Heart left ventricle (tissue), 16 donors: ENCODE measurements around the gene NUP43. TPM values are rescaled to one million over a fixed set of nuclear protein-coding genes. Genes with fewer than 3 reads are reported as not detected.
"Not testable (repeated sequence)": the region's sequence is repeated elsewhere in the genome, so short reads cannot be mapped to it uniquely, and the experiment has no call there.

Source experiments
- ATAC-seq, 4 donors: fragments of 200-7000 bp; cut with Tn5 transposase; one replicate each; pipeline ENCODE4 v1.9.1; 2020 to 2022; ENCODE audit warnings: moderate library complexity in 4 of 4, mild to moderate bottlenecking in 3 of 4, moderate number of reproducible peaks in 1 of 4
- DNase-seq, 5 donors: peaks; one replicate each; pipeline ENCODE4 v3.0.0-alpha.2; 2020
- H3K27ac ChIP-seq, 12 donors: fragments of 200-600 bp; sonication (generic) in 4 of 12; one replicate each; pipeline versions ENCODE4 v1.5.0 to v1.8.0; 2016 to 2022; ENCODE audit warnings: mild to moderate bottlenecking in 2 of 12
- H3K27me3 ChIP-seq, 9 donors: fragments of 200-600 bp; sonication (generic) in 2 of 9; one replicate each; pipeline versions ENCODE4 v1.5.1 to v1.8.0; 2016 to 2022; ENCODE audit warnings: mild to moderate bottlenecking in 3 of 9
- H3K36me3 ChIP-seq, 9 donors: fragments of 200-600 bp; sonication (generic) in 2 of 9; one replicate each; pipeline versions ENCODE4 v1.5.0 to v1.8.0; 2018 to 2022; ENCODE audit warnings: mild to moderate bottlenecking in 2 of 9
- H3K4me1 ChIP-seq, 12 donors: fragments of 200-600 bp; sonication (generic) in 4 of 12; one replicate each; pipeline versions ENCODE4 v1.5.0 to v1.8.0; 2016 to 2022; ENCODE audit warnings: mild to moderate bottlenecking in 3 of 12
- H3K4me3 ChIP-seq, 12 donors: fragments of 200-600 bp; sonication (generic) in 4 of 12; one replicate each; pipeline versions ENCODE4 v1.5.0 to v1.8.0; 2017 to 2022; ENCODE audit warnings: mild to moderate bottlenecking in 9 of 12, moderate library complexity in 4 of 12
- H3K9me3 ChIP-seq, 12 donors: fragments of 200-600 bp; sonication (generic) in 4 of 12; one replicate each; pipeline versions ENCODE4 v1.5.0 to v1.8.0; 2016 to 2022; ENCODE audit warnings: mild to moderate bottlenecking in 1 of 12
- POLR2A ChIP-seq, 2 donors: fragments of 450-650 bp; IDR thresholded peaks; one replicate each; pipeline ENCODE4 v1.6.1; 2017; ENCODE audit warnings: antibody characterized with exemption in 2 of 2, mild to moderate bottlenecking in 2 of 2, moderate library complexity in 2 of 2
- WGBS, 4 donors: extraction: QIAGEN DNeasy Blood & Tissue Kit in 2 of 4; methylation state at CpG; one replicate each; pipeline versions ENCODE4 v1.1.5 to v1.1.7; 2013 to 2018; 5-methylcytosine and 5-hydroxymethylcytosine counted together
- intact Hi-C, 10 donors: fragments of 100-400 bp; cut with DNase I; formaldehyde crosslinking; loops; one replicate each; pipeline versions ENCODE4 v1.11.1 to v1.14.2; 2022
- polyA plus RNA-seq, 2 donors: library from polyadenylated mRNA; stranded (reverse); fragments of 200-250 nt; gene quantifications; one replicate each; pipeline ENCODE4 v1.2.3, GENCODE V29; 2013
- total RNA-seq, 9 donors: library from RNA; depleted of rRNA in 2 of 9; stranded (reverse); fragments of >200 nt in 2 of 9; fragmentation: NEBNext Ultra II Directional in 3 of 9; extraction: Animal tissue kit (Norgen Biotek cat#: 25700) in 3 of 9; gene quantifications; one replicate each; pipeline versions ENCODE4 v1.1.0 to v1.2.4, GENCODE V29; 2016 to 2023
- TF ChIP-seq, protein P1 (sequence below), 12 donors: fragments of 200-600 bp; sonication (generic) in 4 of 12; IDR thresholded peaks; one replicate each; pipeline versions ENCODE4 v1.5.0 to v1.8.0; 2018 to 2022; ENCODE audit warnings: antibody characterized with exemption in 12 of 12, mild to moderate bottlenecking in 5 of 12
- donor health status: ischemic (EF 13 %, LVEDD 7.1; RV severe dilation, severe dysfunction).
- donor health status: healthy with polysubstance abuse.
- donor health status: DM: no; HTN: yes; CAD: no.
- donor health status: DM: no; HTN: no; CAD: no.
- donor health status: ischemic (EF 25% LVEDD 6.9; RV normal size, moderate dysfunction).
- donor health status: ischemic (EF 25% LVEDD 5.7; RV mildly dilated, moderate dysfunction).
- donor health status: healthy.
- donor health status: DM: yes; HTN: yes; CAD: no.
- donor health status: ischemic (EF 35%, LVEDD 5.7; RV mildly dilated, moderate dysfunction).
- donor health status: nonischemic (EF 11% LVEDD 7.7; RV severe dilation, severe dysfunction).
- donor health status: DM: yes; HTN: yes; CAD: no.
- donor health status: PGD.
- donor health status: ischemic (EF 29% LVEDD 5.4; RV normal size, mild dysfunction).
- donor health status: nonischemic (EF 23%, LVEDD 6.1; RV moderate dilation, normal function).

The NUP43 gene
- total and polyA plus RNA-seq, 11 donors: 12.2 to 32.9 (median 25.7) TPM

DNA sequence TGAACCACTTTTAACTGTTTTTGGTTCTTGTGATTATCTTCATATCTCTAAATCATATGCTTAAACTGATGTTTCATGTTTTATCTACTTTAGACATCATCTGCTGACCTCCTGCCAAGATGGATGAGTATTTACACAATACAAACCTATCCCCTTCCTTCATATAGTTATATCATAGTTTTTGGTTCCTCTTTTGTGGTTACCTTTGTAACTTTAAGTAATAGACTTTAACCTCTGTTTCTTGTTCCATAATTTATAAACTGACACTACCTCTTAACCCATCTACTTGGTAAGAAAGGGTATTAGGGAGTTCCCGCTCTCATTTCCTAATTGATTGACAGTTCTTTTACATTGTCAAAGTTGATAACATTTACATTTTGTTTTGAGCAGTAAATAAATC, 15.1 kb upstream of the NUP43 start:
- peaks cover 0 to 33% (median 18%) of the 10 kb centered on the region in 9 donors for H3K36me3 ChIP-seq
- no peaks in the 10 kb centered on the region for H3K27me3 ChIP-seq
- H3K9me3 ChIP-seq: peaks cover 0 to 10% (median 6%) of the 10 kb centered on the region in 12 donors
- TF ChIP-seq, protein P1, sequence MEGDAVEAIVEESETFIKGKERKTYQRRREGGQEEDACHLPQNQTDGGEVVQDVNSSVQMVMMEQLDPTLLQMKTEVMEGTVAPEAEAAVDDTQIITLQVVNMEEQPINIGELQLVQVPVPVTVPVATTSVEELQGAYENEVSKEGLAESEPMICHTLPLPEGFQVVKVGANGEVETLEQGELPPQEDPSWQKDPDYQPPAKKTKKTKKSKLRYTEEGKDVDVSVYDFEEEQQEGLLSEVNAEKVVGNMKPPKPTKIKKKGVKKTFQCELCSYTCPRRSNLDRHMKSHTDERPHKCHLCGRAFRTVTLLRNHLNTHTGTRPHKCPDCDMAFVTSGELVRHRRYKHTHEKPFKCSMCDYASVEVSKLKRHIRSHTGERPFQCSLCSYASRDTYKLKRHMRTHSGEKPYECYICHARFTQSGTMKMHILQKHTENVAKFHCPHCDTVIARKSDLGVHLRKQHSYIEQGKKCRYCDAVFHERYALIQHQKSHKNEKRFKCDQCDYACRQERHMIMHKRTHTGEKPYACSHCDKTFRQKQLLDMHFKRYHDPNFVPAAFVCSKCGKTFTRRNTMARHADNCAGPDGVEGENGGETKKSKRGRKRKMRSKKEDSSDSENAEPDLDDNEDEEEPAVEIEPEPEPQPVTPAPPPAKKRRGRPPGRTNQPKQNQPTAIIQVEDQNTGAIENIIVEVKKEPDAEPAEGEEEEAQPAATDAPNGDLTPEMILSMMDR (IDR thresholded peaks at IDR 0.05): no peak
- no peak for TF ChIP-seq POLR2A (IDR thresholded peaks at IDR 0.05)
- no peak for DNase-seq
- no peak overlapping the region for H3K4me3 ChIP-seq
- intact Hi-C loops: no loop called here
- H3K27ac ChIP-seq: no peak overlapping the region
- WGBS, 4 donors: 88 to 98% (median 90%) methylated on average over 1 of the region's 1 CpG
- ATAC-seq: no peak
- peaks cover 0 to 31% (median 3%) of the 10 kb centered on the region in 12 donors for H3K4me1 ChIP-seq

DNA sequence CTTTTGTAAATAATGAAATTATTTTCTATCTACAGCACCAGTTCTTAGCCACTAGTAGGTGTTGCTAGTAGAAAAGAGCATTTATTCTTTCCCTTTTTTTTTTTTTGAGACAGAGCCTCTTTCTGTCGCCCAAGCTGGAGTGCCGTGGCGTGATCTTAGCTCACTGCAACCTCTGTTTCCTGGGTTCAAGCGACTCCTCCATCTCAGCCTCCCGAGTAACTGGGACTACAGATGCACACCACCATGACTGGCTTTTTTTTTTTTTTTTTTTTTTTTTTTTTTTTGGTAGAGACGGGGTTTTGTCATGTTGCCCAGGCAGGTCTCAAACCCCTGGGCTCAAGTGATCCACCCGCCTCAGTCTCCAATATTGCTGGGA, 9.9 kb upstream of the NUP43 start:
- Histone ChIP-seq H3K36me3 (peaks cover 0 to 25% (median 10%) of the 10 kb centered on the region in 9 donors), H3K27me3 (no peaks in the 10 kb centered on the region), H3K4me3 (no peak overlapping the region), H3K9me3 (no peaks in the 10 kb centered on the region), H3K27ac (peak overlapping the region in 3 of 12 donors; percentile 40 to 68 (median 66)), H3K4me1 (peaks cover 0 to 52% (median 26%) of the 10 kb centered on the region in 12 donors)
- 87 to 94% (median 90%) methylated on average over 6 to 7 of the region's 7 CpGs for WGBS, 4 donors
- no peak for DNase-seq
- TF ChIP-seq POLR2A (IDR thresholded peaks at IDR 0.05): no peak
- TF ChIP-seq, protein P1 (IDR thresholded peaks at IDR 0.05): no peak
- ATAC-seq: no peak
- intact Hi-C loops: no loop called here

DNA sequence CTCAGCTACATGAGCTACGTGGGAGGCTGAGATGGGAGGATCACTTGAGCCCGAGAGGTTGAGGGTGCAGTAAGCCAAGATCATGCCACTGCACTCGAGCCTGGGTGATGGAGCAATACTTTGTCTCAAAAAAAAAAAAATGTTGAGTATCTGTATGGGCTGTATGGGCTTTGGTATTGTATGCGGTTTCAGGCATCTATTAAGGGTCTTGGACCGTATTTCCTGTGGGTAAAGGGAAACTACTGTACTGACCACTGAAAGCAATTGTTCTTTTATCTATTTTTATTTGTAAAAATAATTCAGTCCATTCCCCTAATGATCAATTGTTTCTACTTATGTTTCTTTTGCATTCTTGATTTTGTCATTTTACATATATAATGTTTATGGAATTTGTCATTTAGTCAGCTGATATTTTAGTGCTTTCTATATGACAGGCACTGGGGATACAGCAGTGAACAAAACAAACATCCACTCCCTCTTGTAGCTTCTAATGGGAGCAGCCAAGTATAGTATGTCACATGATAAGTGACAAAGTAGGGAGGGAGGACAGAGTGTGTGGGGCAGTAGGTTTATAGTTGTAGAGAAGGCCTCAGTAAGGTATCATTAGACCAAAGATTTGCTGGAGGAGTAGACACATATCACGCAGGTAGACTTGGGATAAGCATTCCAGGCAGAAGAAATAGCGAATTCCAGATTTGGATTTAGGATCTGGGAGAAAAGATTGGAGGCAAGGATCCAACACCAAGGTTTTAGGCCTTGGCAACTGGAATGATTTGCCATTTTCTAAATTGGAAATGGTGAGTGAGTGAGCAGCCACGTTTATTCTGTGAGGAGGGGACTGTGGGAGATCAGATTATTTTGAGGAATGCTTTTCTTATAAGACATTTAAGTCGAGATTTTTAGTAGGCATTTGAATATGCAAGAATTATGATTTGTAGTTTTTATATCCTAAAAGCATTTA, 9.3 kb upstream of the NUP43 start:
- Histone ChIP-seq H3K4me3 (no peak overlapping the region), H3K36me3 (peaks cover 0 to 19% (median 9%) of the 10 kb centered on the region in 9 donors), H3K4me1 (peaks cover 0 to 56% (median 33%) of the 10 kb centered on the region in 12 donors), H3K27ac (peak overlapping the region in 5 of 12 donors; percentile 30 to 68 (median 47)), H3K9me3 (no peaks in the 10 kb centered on the region), H3K27me3 (no peaks in the 10 kb centered on the region)
- ATAC-seq: peak; percentile 90 to 93 (median 92)
- TF ChIP-seq, protein P1 (IDR thresholded peaks at IDR 0.05): no peak
- TF ChIP-seq POLR2A (IDR thresholded peaks at IDR 0.05): no peak
- intact Hi-C loops: no loop called here
- 72 to 80% (median 77%) methylated on average over 9 of the region's 9 CpGs for WGBS, 4 donors
- DNase-seq: no peak

DNA sequence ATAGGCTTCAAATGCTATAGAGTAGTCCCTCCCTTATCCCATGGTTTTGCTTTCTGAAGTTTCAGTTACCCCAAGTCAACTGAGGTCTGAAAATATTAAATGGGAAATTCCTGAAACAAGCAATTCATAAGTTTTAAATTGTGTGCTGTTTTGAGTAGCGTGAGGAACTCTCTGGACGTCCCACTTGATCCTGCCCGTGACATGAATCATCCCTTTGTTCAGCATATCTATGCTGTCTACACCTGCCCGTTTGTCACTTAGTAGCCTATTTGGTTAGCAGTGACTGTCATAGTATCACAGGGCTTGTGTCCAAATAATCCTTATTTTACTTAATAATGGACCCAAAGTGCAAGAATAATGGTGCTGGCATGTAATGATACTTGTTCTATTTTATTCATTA, 8.2 kb upstream of the NUP43 start:
- DNase-seq (no peak), ATAC-seq (no peak)
- TF ChIP-seq, protein P1 (IDR thresholded peaks at IDR 0.05): no peak
- TF ChIP-seq POLR2A (IDR thresholded peaks at IDR 0.05): no peak
- Histone ChIP-seq H3K4me1 (peaks cover 0 to 59% (median 36%) of the 10 kb centered on the region in 12 donors), H3K27ac (peak overlapping the region in 1 of 12 donors; percentile 35), H3K4me3 (no peak overlapping the region), H3K27me3 (no peaks in the 10 kb centered on the region), H3K36me3 (peaks cover 0 to 9% (median 0%) of the 10 kb centered on the region in 9 donors), H3K9me3 (no peaks in the 10 kb centered on the region)
- 59 to 70% (median 64%) methylated on average over 4 of the region's 4 CpGs for WGBS, 4 donors
- intact Hi-C loops: no loop called here

DNA sequence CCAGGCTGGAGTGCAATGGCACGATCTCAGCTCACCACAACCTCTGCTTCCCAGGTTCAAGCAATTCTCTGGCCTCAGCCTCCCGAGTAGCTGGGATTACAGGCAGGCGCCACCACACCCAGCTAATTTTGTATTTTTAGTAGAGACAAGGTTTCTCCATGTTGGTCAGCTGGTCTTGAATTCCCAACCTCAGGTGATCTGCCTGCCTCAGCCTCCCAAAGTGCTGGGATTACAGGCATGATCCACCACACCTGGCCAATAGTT, 7.0 kb upstream of the NUP43 start:
- H3K9me3 ChIP-seq, ATAC-seq, H3K36me3 ChIP-seq, intact Hi-C loops, H3K27me3 ChIP-seq, H3K4me3 ChIP-seq, DNase-seq: not testable (repeated sequence)
- Histone ChIP-seq H3K4me1 (peaks cover 0 to 59% (median 36%) of the 10 kb centered on the region in 12 donors), H3K27ac (peak overlapping the region in 1 of 12 donors; percentile 35)
- WGBS, 4 donors: 87 to 98% (median 94%) methylated on average over 3 of the region's 3 CpGs
